NAMALWA (cell line): Measurements from ENCODE around the gene C6orf141.
"Not testable (repeated sequence)": the region's sequence is repeated elsewhere in the genome, so short reads cannot be mapped to it uniquely, and the experiment has no call there.

Experiments used
- DNase-seq: peaks from one replicate; pipeline ENCODE4 v3.0.0-alpha.2; 2015; ENCODE audit warnings: low spot score

Gene C6orf141

GRCh38 chr6:49576618-49577017 is 26.1 kb downstream of the C6orf141 start:
- no peak for DNase-seq

DNA sequence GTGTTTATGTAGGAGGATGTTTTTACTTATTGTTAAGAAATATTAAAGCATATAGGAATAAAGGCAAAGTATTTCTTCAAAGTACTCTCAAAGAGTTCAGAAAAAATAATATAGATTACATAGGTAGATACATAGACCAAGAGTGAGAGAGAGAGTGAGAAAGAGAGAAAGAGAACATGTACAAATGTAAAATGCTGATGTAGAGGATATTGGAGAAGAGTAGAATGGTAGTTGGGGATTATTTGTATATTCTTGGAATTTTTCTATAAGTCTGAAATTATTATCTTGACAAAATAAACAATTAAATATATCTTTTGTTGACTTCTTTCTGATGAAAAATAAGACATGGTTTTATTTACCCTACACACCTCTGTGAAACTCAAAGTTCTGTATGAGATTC is 29.2 kb downstream of the C6orf141 start:
- no peak for DNase-seq

DNA sequence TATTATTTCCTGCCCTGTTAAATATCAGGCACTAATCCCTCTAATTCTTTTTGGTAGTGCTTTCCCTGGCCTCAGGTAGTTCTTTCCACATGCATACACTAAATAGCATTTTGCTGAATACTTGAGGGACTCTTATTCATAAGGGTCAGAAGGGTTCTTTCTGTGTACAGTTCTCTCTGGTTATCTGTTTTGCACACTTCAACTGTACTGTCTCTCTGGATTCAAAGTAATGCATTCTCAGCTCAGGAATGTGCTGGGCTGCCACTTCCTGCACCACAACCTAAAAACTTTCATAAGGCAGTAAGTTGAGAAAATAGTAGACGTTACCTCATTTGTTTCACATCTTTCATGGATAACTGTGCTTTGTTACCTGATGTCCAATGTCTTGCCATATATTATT is 32.1 kb downstream of the C6orf141 start:
- no peak for DNase-seq

- not testable (repeated sequence) for DNase-seq
Measured at GRCh38 chr6:49587262-49587661, 36.8 kb downstream of the C6orf141 start.
